ENCODE measurements around the gene KCNT1. TPM values are rescaled to one million over a fixed set of nuclear protein-coding genes. Genes with fewer than 3 reads are reported as not detected.

The KCNT1 gene
- total RNA-seq, 4 donors from 2014 or later = 0.06 to 0.17 TPM; not detected in 2

GRCh38 chr9:135773530-135774238 is 71.7 kb downstream of the KCNT1 start:
- TF ChIP-seq CTCF (IDR thresholded peaks at IDR 0.05) (no peak), EP300 (IDR thresholded peaks at IDR 0.05) (no peak), POLR2A (IDR thresholded peaks at IDR 0.05; ENCODE audit: low read depth) (no peak), POLR2AphosphoS5 (IDR thresholded peaks at IDR 0.05) (no peak)

DNA sequence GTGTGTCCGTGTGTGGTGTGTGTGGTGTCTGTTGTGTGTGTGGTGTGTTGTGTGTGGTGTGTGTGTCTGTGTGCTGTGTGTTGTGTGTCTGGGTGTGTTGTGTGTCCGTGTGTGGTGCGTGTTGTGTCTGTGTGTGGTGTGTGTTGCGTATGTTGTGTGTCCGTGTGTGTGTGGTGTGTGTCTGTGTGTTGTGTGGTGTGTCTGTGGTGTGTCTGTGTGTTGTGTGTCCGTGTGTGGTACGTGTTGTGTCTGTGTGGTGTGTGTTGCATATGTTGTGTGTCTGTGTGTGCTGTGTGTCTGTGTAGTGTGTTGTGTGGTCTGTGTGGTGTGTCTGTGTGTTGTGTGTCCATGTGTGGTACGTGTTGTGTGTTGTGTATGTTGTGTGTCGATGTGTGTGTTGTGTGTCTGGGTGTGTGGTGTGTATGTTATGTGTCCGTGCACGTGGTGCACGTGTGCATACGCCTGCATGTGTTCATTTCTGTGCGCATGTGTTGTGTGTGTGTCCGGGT is 72.3 kb downstream of the KCNT1 start:
- H3K27ac ChIP-seq (replicated peaks in 1 of 4) = no peak overlapping the region
- H3K36me3 ChIP-seq = no peaks in the 10 kb centered on the region
- DNase-seq (ENCODE audit: extremely low spot score) = no peak
- no peak overlapping the region for H3K4me3 ChIP-seq
- TF ChIP-seq POLR2AphosphoS5 (IDR thresholded peaks at IDR 0.05) (no peak), POLR2A (IDR thresholded peaks at IDR 0.05; ENCODE audit: low read depth) (no peak), EP300 (IDR thresholded peaks at IDR 0.05) (no peak), CTCF (IDR thresholded peaks at IDR 0.05) (no peak)
- no peaks in the 10 kb centered on the region for H3K4me1 ChIP-seq
- H3K9me3 ChIP-seq = no peaks in the 10 kb centered on the region
- H3K27me3 ChIP-seq = peaks cover 0 to 71% (median 5%) of the 10 kb centered on the region in 4 donors
- intact Hi-C loops (cut with DNase I) = no loop called here
- WGBS = 76% methylated on average over 12 of the region's 15 CpGs

More at GRCh38 chr9:135773530-135774238, 71.7 kb downstream of the KCNT1 start:
- Histone ChIP-seq H3K27ac (replicated peaks in 1 of 4) (no peak overlapping the region), H3K27me3 (peaks cover 0 to 68% (median 5%) of the 10 kb centered on the region in 4 donors), H3K4me1 (no peaks in the 10 kb centered on the region), H3K4me3 (no peak overlapping the region), H3K9me3 (no peaks in the 10 kb centered on the region), H3K36me3 (no peaks in the 10 kb centered on the region)
- intact Hi-C loops (cut with DNase I) = no loop called here
- no peak for DNase-seq (ENCODE audit: extremely low spot score)
- WGBS = 81% methylated on average over 8 of the region's 11 CpGs

GRCh38 chr9:135774794-135775525 is 73.0 kb downstream of the KCNT1 start:
- TF ChIP-seq CTCF (IDR thresholded peaks at IDR 0.05) (no peak), EP300 (IDR thresholded peaks at IDR 0.05) (no peak), POLR2AphosphoS5 (IDR thresholded peaks at IDR 0.05) (no peak), POLR2A (IDR thresholded peaks at IDR 0.05; ENCODE audit: low read depth) (no peak)
- intact Hi-C loops (cut with DNase I) = no loop called here

GRCh38 chr9:135775911-135776310 is 73.9 kb downstream of the KCNT1 start:
- Histone ChIP-seq H3K36me3 (no peaks in the 10 kb centered on the region), H3K4me3 (no peak overlapping the region), H3K4me1 (no peaks in the 10 kb centered on the region), H3K27ac (replicated peaks in 1 of 4) (no peak overlapping the region), H3K9me3 (no peaks in the 10 kb centered on the region), H3K27me3 (peaks cover 0 to 68% (median 5%) of the 10 kb centered on the region in 4 donors)
- DNase-seq (ENCODE audit: extremely low spot score) = no peak
- intact Hi-C loops (cut with DNase I) = no loop called here
- 50% methylated on average over 7 of the region's 7 CpGs for WGBS
- TF ChIP-seq POLR2A (IDR thresholded peaks at IDR 0.05; ENCODE audit: low read depth) (no peak), CTCF (IDR thresholded peaks at IDR 0.05) (no peak), EP300 (IDR thresholded peaks at IDR 0.05) (no peak), POLR2AphosphoS5 (IDR thresholded peaks at IDR 0.05) (no peak)

More at GRCh38 chr9:135774794-135775525, 73.0 kb downstream of the KCNT1 start:
- Histone ChIP-seq H3K27ac (replicated peaks in 1 of 4) (no peak overlapping the region), H3K4me3 (no peak overlapping the region), H3K9me3 (no peaks in the 10 kb centered on the region), H3K27me3 (peaks cover 0 to 71% (median 5%) of the 10 kb centered on the region in 4 donors), H3K4me1 (no peaks in the 10 kb centered on the region), H3K36me3 (no peaks in the 10 kb centered on the region)
- 77% methylated on average over 20 of the region's 24 CpGs for WGBS
- DNase-seq (ENCODE audit: extremely low spot score) = no peak
